Measurements from ENCODE around the gene PIGS.

PIGS gene

GRCh38 chr17:28552176-28552999, 18.9 kb downstream of the PIGS start, which contains the start of gene UNC119:
Gene UNC119, minus strand, starts transcription at chr17:28552624. Its CDS starts 67 bp downstream, at chr17:28552557.
- Histone ChIP-seq H3K27me3 (ENCODE audit: insufficient read depth, low read depth, severe bottlenecking) (no peaks in the 10 kb centered on the region), H3K36me3 (peaks cover 37% of the 10 kb centered on the region), H3K9me3 (ENCODE audit: severe bottlenecking) (no peaks in the 10 kb centered on the region), H3K27ac (peak within 1 kb of the TSS; percentile 90), H3K4me3 (ENCODE audit: low read depth, low read length) (peak within 1 kb of the TSS; percentile 77)
- TF ChIP-seq CTCF (IDR thresholded peaks at IDR 0.05; ENCODE audit: low read depth, low read length) = no peak
- DNase-seq = peak; percentile 75

- Histone ChIP-seq H3K9me3 (ENCODE audit: severe bottlenecking) (no peaks in the 10 kb centered on the region), H3K27me3 (ENCODE audit: insufficient read depth, low read depth, severe bottlenecking) (no peaks in the 10 kb centered on the region), H3K4me3 (ENCODE audit: low read depth, low read length) (peak overlapping the region; percentile 77), H3K27ac (peak overlapping the region; percentile 90), H3K36me3 (peaks cover 39% of the 10 kb centered on the region)
- no peak for TF ChIP-seq CTCF (IDR thresholded peaks at IDR 0.05; ENCODE audit: low read depth, low read length)
- DNase-seq = no peak
Measured at GRCh38 chr17:28551421-28552175, 19.7 kb downstream of the PIGS start.

- H3K9me3 ChIP-seq (ENCODE audit: severe bottlenecking) = no peaks in the 10 kb centered on the region
- peaks cover 34% of the 10 kb centered on the region for H3K36me3 ChIP-seq
- TF ChIP-seq CTCF (IDR thresholded peaks at IDR 0.05; ENCODE audit: low read depth, low read length) = no peak
- no peak for DNase-seq
- no peak overlapping the region for H3K27ac ChIP-seq
- H3K27me3 ChIP-seq (ENCODE audit: insufficient read depth, low read depth, severe bottlenecking) = no peaks in the 10 kb centered on the region
- H3K4me3 ChIP-seq (ENCODE audit: low read depth, low read length) = peak overlapping the region; percentile 77
Measured at GRCh38 chr17:28550858-28551257, 20.5 kb downstream of the PIGS start.

- no peaks in the 10 kb centered on the region for H3K27me3 ChIP-seq (ENCODE audit: insufficient read depth, low read depth, severe bottlenecking)
- TF ChIP-seq CTCF (IDR thresholded peaks at IDR 0.05; ENCODE audit: low read depth, low read length) = no peak
- H3K9me3 ChIP-seq (ENCODE audit: severe bottlenecking) = no peaks in the 10 kb centered on the region
- H3K4me3 ChIP-seq (ENCODE audit: low read depth, low read length) = peak overlapping the region; percentile 18
- H3K36me3 ChIP-seq = peaks cover 32% of the 10 kb centered on the region
- peak; percentile 93 for DNase-seq
- peak overlapping the region; percentile 64 for H3K27ac ChIP-seq
Measured at GRCh38 chr17:28549236-28550132, 21.8 kb downstream of the PIGS start.

- peaks cover 23% of the 10 kb centered on the region for H3K36me3 ChIP-seq
- H3K4me3 ChIP-seq (ENCODE audit: low read depth, low read length) = no peak overlapping the region
- H3K9me3 ChIP-seq (ENCODE audit: severe bottlenecking) = no peaks in the 10 kb centered on the region
- H3K27me3 ChIP-seq (ENCODE audit: insufficient read depth, low read depth, severe bottlenecking) = no peaks in the 10 kb centered on the region
- no peak for DNase-seq
- no peak overlapping the region for H3K27ac ChIP-seq
- TF ChIP-seq CTCF (IDR thresholded peaks at IDR 0.05; ENCODE audit: low read depth, low read length) = no peak
Measured at GRCh38 chr17:28548417-28549130, 22.8 kb downstream of the PIGS start.
